Neural progenitor cell (in vitro differentiated cells): ENCODE results near the gene FKBP1B. TPM values are rescaled to one million over a fixed set of nuclear protein-coding genes. Genes with fewer than 3 reads are reported as not detected.

ENCODE experiments used
- DNase-seq: peaks from one replicate; pipeline ENCODE4 v3.0.0-alpha.2; 2016; ENCODE audit warnings: low spot score
- H2AFZ ChIP-seq: fragments of 200-600 bp; sonication (generic); replicated peaks from 2 replicates; pipeline ENCODE4 v1.6.1; 2016; ENCODE audit warnings: antibody characterized with exemption
- H3F3A ChIP-seq: fragments of 200-600 bp; sonication (generic); 2 replicates; pipeline ENCODE4 v1.6.1; 2016; ENCODE audit warnings: antibody characterized with exemption, low read depth
- H3K27ac ChIP-seq: fragments of 200-600 bp; sonication (generic); 2 replicates; pipeline ENCODE4 v1.5.1; 2016; ENCODE audit warnings: mild to moderate bottlenecking
- H3K27me3 ChIP-seq: fragments of 200-600 bp; sonication (generic); 2 replicates; pipeline ENCODE4 v1.6.1; 2016; ENCODE audit warnings: mild to moderate bottlenecking, moderate library complexity
- H3K36me3 ChIP-seq: fragments of 200-600 bp; sonication (generic); 2 replicates; pipeline ENCODE4 v1.5.1; 2016
- H3K4me1 ChIP-seq: fragments of 200-600 bp; sonication (generic); 2 replicates; pipeline ENCODE4 v1.6.1; 2016; ENCODE audit warnings: mixed run types
- H3K4me2 ChIP-seq: fragments of 200-600 bp; sonication (generic); 2 replicates; pipeline ENCODE4 v1.6.1; 2016
- H3K4me3 ChIP-seq: fragments of 200-600 bp; sonication (generic); 2 replicates; pipeline ENCODE4 v1.5.1; 2016
- H3K79me2 ChIP-seq: fragments of 200-600 bp; sonication (generic); 2 replicates; pipeline ENCODE4 v1.6.1; 2016; ENCODE audit warnings: low read depth
- H3K9ac ChIP-seq: fragments of 200-600 bp; sonication (generic); 2 replicates; pipeline ENCODE4 v1.6.1; 2016
- H3K9me3 ChIP-seq: fragments of 200-600 bp; sonication (generic); 2 replicates; pipeline ENCODE4 v1.5.1; 2016; ENCODE audit warnings: low read depth
- H4K20me1 ChIP-seq: fragments of 200-600 bp; sonication (generic); 2 replicates; pipeline ENCODE4 v1.6.1; 2016; ENCODE audit warnings: low read depth
- H3K27ac Mint-ChIP-seq: 3 replicates; pipeline ENCODE4 v1.8.0; 2021; ENCODE audit warnings: mixed read lengths
- H3K27me3 Mint-ChIP-seq: 2 replicates; pipeline ENCODE4 v1.8.0; 2022; ENCODE audit warnings: low read depth, mild to moderate bottlenecking, inconsistent platforms, moderate library complexity, mixed read lengths; ENCODE audit not compliant: insufficient read depth
- H3K36me3 Mint-ChIP-seq: 3 replicates; pipeline ENCODE4 v1.8.0; 2021; ENCODE audit warnings: mixed read lengths
- H3K4me1 Mint-ChIP-seq: 3 replicates; pipeline ENCODE4 v1.8.0; 2021; ENCODE audit warnings: mixed read lengths
- H3K4me3 Mint-ChIP-seq: 3 replicates; pipeline ENCODE4 v1.8.0; 2021; ENCODE audit warnings: mild to moderate bottlenecking, moderate library complexity, mixed read lengths
- H3K9me3 Mint-ChIP-seq: 3 replicates; pipeline ENCODE4 v1.8.0; 2020; ENCODE audit warnings: mixed read lengths
- CTCF ChIP-seq: fragments of 200-600 bp; sonication (generic); IDR thresholded peaks from 2 replicates; pipeline ENCODE4 v1.5.1; 2017; ENCODE audit warnings: antibody characterized with exemption, mild to moderate bottlenecking
- EZH2 ChIP-seq: fragments of 200-600 bp; sonication (generic); IDR thresholded peaks from 2 replicates; pipeline ENCODE4 v1.6.1; 2017; ENCODE audit warnings: antibody characterized with exemption, mild to moderate bottlenecking, moderate library complexity
- EZH2phosphoT487 ChIP-seq: fragments of 200-600 bp; sonication (generic); IDR thresholded peaks from 2 replicates; pipeline ENCODE4 v1.6.1; 2017; ENCODE audit warnings: antibody characterized with exemption
- total RNA-seq: library from RNA; depleted of rRNA; stranded (reverse); fragments of >200 nt; gene quantifications from 2 replicates; pipeline ENCODE4 v1.2.3, GENCODE V29; 2015; ENCODE audit warnings: low replicate concordance

The FKBP1B gene
- total RNA-seq, 1 donor from 2014 or later: 46.0 TPM

- Mint-ChIP-seq H3K27ac (no peak overlapping the region), H3K4me3 (no peak overlapping the region), H3K4me1 (no peaks in the 10 kb centered on the region), H3K27me3 (no peaks in the 10 kb centered on the region), H3K9me3 (peaks cover 19% of the 10 kb centered on the region), H3K36me3 (peaks cover 2% of the 10 kb centered on the region)
- TF ChIP-seq CTCF (no peak), EZH2phosphoT487 (no peak), EZH2 (no peak)
- Histone ChIP-seq H3K36me3 (no peaks in the 10 kb centered on the region), H3K9me3 (no peaks in the 10 kb centered on the region), H3K4me3 (no peak overlapping the region), H3K27me3 (no peaks in the 10 kb centered on the region), H3K4me2 (no peak overlapping the region), H2AFZ (no peak overlapping the region), H3K9ac (no peak overlapping the region), H3F3A (no peaks in the 10 kb centered on the region), H4K20me1 (no peaks in the 10 kb centered on the region), H3K79me2 (no peaks in the 10 kb centered on the region), H3K27ac (no peak overlapping the region), H3K4me1 (no peaks in the 10 kb centered on the region)
- DNase-seq: no peak
Measured at GRCh38 chr2:24101992-24102391, 52.5 kb downstream of the FKBP1B start.

DNA sequence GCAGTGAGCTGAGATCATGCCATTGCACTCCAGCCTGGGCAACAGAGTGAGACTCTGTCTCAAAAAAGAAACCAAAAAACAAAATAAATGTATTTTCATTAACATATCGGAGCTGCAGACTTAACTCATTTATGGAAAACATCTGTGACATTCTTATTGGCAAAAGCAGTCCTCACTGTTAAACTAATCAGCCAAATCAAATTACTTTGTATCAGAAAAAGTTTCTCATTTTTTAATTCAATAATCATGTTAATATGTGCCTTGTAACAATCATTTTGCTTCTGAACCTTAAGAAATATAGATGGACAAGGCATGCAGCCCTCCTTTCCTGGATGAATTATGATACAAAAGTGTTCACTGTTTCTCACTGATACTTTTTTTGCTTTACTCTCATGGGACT is 53.1 kb downstream of the FKBP1B start:
- Histone ChIP-seq H2AFZ (no peak overlapping the region), H3K4me3 (no peak overlapping the region), H3F3A (no peaks in the 10 kb centered on the region), H4K20me1 (no peaks in the 10 kb centered on the region), H3K4me1 (no peaks in the 10 kb centered on the region), H3K36me3 (no peaks in the 10 kb centered on the region), H3K9ac (no peak overlapping the region), H3K9me3 (no peaks in the 10 kb centered on the region), H3K4me2 (no peak overlapping the region), H3K79me2 (no peaks in the 10 kb centered on the region), H3K27ac (no peak overlapping the region), H3K27me3 (no peaks in the 10 kb centered on the region)
- no peaks in the 10 kb centered on the region for H3K4me1 Mint-ChIP-seq
- peaks cover 26% of the 10 kb centered on the region for H3K9me3 Mint-ChIP-seq
- H3K4me3 Mint-ChIP-seq: no peak overlapping the region
- peaks cover 2% of the 10 kb centered on the region for H3K36me3 Mint-ChIP-seq
- no peak overlapping the region for H3K27ac Mint-ChIP-seq
- no peaks in the 10 kb centered on the region for H3K27me3 Mint-ChIP-seq
- TF ChIP-seq EZH2 (no peak), CTCF (no peak), EZH2phosphoT487 (no peak)
- no peak for DNase-seq

GRCh38 chr2:24104110-24104650 is 54.6 kb downstream of the FKBP1B start:
- Mint-ChIP-seq H3K4me1 (no peaks in the 10 kb centered on the region), H3K27ac (no peak overlapping the region), H3K36me3 (peaks cover 2% of the 10 kb centered on the region), H3K4me3 (no peak overlapping the region), H3K9me3 (peaks cover 38% of the 10 kb centered on the region), H3K27me3 (no peaks in the 10 kb centered on the region)
- Histone ChIP-seq H3K36me3 (no peaks in the 10 kb centered on the region), H3K4me2 (no peak overlapping the region), H3K9ac (no peak overlapping the region), H3K9me3 (no peaks in the 10 kb centered on the region), H3K4me3 (no peak overlapping the region), H4K20me1 (no peaks in the 10 kb centered on the region), H3K27me3 (no peaks in the 10 kb centered on the region), H3F3A (no peaks in the 10 kb centered on the region), H2AFZ (no peak overlapping the region), H3K4me1 (no peaks in the 10 kb centered on the region), H3K79me2 (no peaks in the 10 kb centered on the region), H3K27ac (no peak overlapping the region)
- no peak for DNase-seq
- no peak for TF ChIP-seq EZH2phosphoT487
- TF ChIP-seq CTCF: no peak
- TF ChIP-seq EZH2: no peak
